ENCODE measurements around the gene ARHGDIA. TPM values are rescaled to one million over a fixed set of nuclear protein-coding genes. Genes with fewer than 3 reads are reported as not detected.

Gene ARHGDIA
- total and polyA plus RNA-seq, 2 of the 8 experiments (the other 6 are each of a cell fraction or from before 2014, with no cell fraction given) = 62.4 to 217 TPM

DNA sequence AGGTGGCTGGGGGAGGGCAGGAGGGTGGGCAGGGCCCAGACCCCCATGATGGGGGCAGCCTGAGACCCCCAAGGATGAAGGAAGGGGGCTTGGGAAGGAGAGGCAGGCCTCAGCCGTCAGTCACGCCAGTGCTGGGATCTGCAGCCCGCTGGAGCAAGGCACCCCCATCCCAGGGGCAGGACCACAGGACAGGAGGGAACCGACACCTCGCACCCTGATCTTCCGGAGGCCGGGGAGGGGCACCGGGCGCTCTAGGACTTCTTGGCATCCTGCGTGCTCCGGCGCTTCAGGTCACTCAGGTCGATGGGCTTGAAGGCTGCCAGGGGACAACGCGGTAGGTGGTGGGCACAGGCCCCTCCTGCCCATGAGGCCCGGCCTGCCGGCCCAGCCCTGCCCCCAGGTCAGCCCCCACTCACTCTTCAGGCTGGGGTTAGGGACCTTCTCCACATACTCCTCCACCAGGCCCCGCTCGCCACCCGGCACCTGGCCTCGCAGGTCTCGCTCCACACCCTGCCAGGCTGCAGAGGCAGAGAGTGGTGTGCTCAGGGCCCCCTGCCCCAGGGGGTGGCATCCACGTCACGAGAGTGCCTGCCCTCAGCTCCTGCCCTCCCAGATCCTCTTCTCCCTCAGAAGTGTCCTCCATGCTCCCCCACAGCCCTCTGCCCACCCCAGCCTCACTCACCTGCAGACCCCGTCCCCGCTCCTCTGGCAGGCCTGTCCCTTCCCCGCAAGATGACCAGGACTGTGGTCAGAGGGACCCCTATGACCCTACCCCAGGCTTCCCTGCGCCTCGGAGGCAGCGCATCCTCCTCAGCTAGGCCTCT, 47.9 kb downstream of the ARHGDIA start:
- FAIRE-seq (no peak), DNase-seq (ENCODE audit: low read depth in 1 of 2, low spot score in 2 of 2) (no peak)
- H3K4me1 ChIP-seq (replicated peaks in 1 of 4; ENCODE audit: control insufficient read depth in 3 of 4, insufficient read depth in 4 of 4, low read length in 3 of 4) = peaks cover 0 to 16% (median 9%) of the 10 kb centered on the region in 4 experiments; a peak in 5 of 7 replicates
- peaks cover 0 to 3% of the 10 kb centered on the region in 2 experiments; a peak in 1 of 4 replicates for H3K79me2 ChIP-seq (ENCODE audit: control insufficient read depth in 1 of 2, insufficient read depth in 2 of 2, low read length in 2 of 2)
- no peak overlapping the region for H2AK5ac ChIP-seq (ENCODE audit: low read depth, low read length)
- H2BK20ac ChIP-seq (ENCODE audit: low read length) = no peak overlapping the region
- 95% methylated on average over 14 of the region's 30 CpGs; no CpG with 5 or more reads in 1 of the 2 experiments for WGBS, 2 experiments (ENCODE audit: extremely low coverage in 1 of 2, insufficient coverage in 1 of 2, insufficient read length in 1 of 2, insufficient replicate concordance in 2 of 2, low coverage in 1 of 2, low lambda C conversion rate in 2 of 2, missing lambda C conversion rate in 1 of 2)
- ChIA-PET POLR2A (ENCODE audit: partially characterized antibody) (interaction anchor here (0.9 to 2.2 kb wide), 8 partner anchors 10 to 90 kb away, joined by 3 to 11 read pairs (median 5); partner anchors contain the start of gene MCRIP1), CTCF (ENCODE audit: partially characterized antibody) (interaction anchor here (0.6 to 2.2 kb wide), 6 partner anchors 10 to 590 kb away, joined by 3 to 19 read pairs (median 6); no protein-coding TSS in a partner anchor)
- H3K23ac ChIP-seq (ENCODE audit: insufficient read length) = no peak overlapping the region
- no peak overlapping the region for H2AFZ ChIP-seq (ENCODE audit: low read length)
- no peak overlapping the region for H3K14ac ChIP-seq (ENCODE audit: insufficient read length)
- H3K23me2 ChIP-seq (ENCODE audit: low read depth, low read length) = no peaks in the 10 kb centered on the region
- H3K9ac ChIP-seq (replicated peaks in 1 of 4; ENCODE audit: extremely low read depth in 1 of 4, low read depth in 3 of 4, low read length in 3 of 4) = no peak overlapping the region
- H2BK15ac ChIP-seq (ENCODE audit: low read length) = no peak overlapping the region
- H3K18ac ChIP-seq (ENCODE audit: extremely low read depth, low read length) = no peak overlapping the region
- no peak overlapping the region for H4K5ac ChIP-seq (ENCODE audit: insufficient read length, low read depth, low read length)
- H3K79me1 ChIP-seq (ENCODE audit: low read depth, low read length) = peaks cover 2% of the 10 kb centered on the region; the same call in 1 of the 2 replicates
- no peak overlapping the region for H4K8ac ChIP-seq (ENCODE audit: extremely low read depth, insufficient read depth, low read length)
- H3K27ac ChIP-seq (ENCODE audit: low read depth, low read length) = no peak overlapping the region
- H2BK5ac ChIP-seq (ENCODE audit: low read depth, low read length) = no peak overlapping the region
- H3K4me2 ChIP-seq (ENCODE audit: insufficient read depth in 1 of 2, low read depth in 2 of 2, low read length in 2 of 2) = no peak overlapping the region
- no peak overlapping the region for H2BK120ac ChIP-seq (replicated peaks; ENCODE audit: low read depth, low read length)
- no peak overlapping the region for H3K4me3 ChIP-seq (ENCODE audit: extremely low read depth in 1 of 4, insufficient read depth in 2 of 4, low read depth in 3 of 4, low read length in 4 of 4)
- no peaks in the 10 kb centered on the region for H3K36me3 ChIP-seq (ENCODE audit: control insufficient read depth in 2 of 4, insufficient read depth in 4 of 4, low read length in 3 of 4)
- H3K56ac ChIP-seq (replicated peaks; ENCODE audit: insufficient read length, low read depth, low read length) = no peak overlapping the region
- peaks cover 4 to 10% of the 10 kb centered on the region in 2 experiments for H4K20me1 ChIP-seq (replicated peaks in 1 of 2; ENCODE audit: control insufficient read depth in 1 of 2, insufficient read depth in 2 of 2, low read length in 2 of 2)
- no peak overlapping the region for H2BK12ac ChIP-seq (ENCODE audit: low read depth, low read length)
- no peak for TF ChIP-seq POLR2A (IDR thresholded peaks at IDR 0.05; ENCODE audit: control extremely low read depth in 1 of 2, low read depth in 2 of 2, low read length in 2 of 2)
- no peak for TF ChIP-seq TEAD4 (IDR thresholded peaks at IDR 0.05; ENCODE audit: low read depth, low read length)
- no peak for TF ChIP-seq CTBP2 (IDR thresholded peaks at IDR 0.05; ENCODE audit: borderline replicate concordance, insufficient read depth, insufficient read length, low read length)
- TF ChIP-seq HDAC2 (IDR thresholded peaks at IDR 0.05; ENCODE audit: borderline replicate concordance in 1 of 2, low read depth in 2 of 2, low read length in 2 of 2) = no peak
- TF ChIP-seq FOSL1 (IDR thresholded peaks at IDR 0.05; ENCODE audit: insufficient read depth, low read depth, low read length) = no peak
- H4K91ac ChIP-seq (replicated peaks; ENCODE audit: insufficient read length, low read length) = no peak overlapping the region
- H3K27me3 ChIP-seq (replicated peaks in 1 of 4; ENCODE audit: control insufficient read depth in 3 of 4, extremely low read depth in 1 of 4, insufficient read depth in 3 of 4, low read length in 3 of 4) = no peaks in the 10 kb centered on the region
- no peaks in the 10 kb centered on the region for H3K9me3 ChIP-seq (ENCODE audit: insufficient read depth in 2 of 2, low read depth in 1 of 2, low read length in 1 of 2)
- H3K4ac ChIP-seq (replicated peaks; ENCODE audit: insufficient read length, low read depth, low read length) = no peak overlapping the region
